HepG2 (cell line): ENCODE data around the gene LRP1-AS. TPM values are rescaled to one million over a fixed set of nuclear protein-coding genes. Genes with fewer than 3 reads are reported as not detected.

Experiments
- CEBPZ ChIP-seq: IDR thresholded peaks from 2 replicates; pipeline ENCODE4 v1.6.1; 2012; ENCODE audit warnings: low read length, improper control_type of control experiment
- CENPX ChIP-seq: sonication (generic); formaldehyde crosslinking; IDR thresholded peaks from 2 replicates; pipeline ENCODE4 v1.9.0; 2021; ENCODE audit warnings: mild to moderate bottlenecking, missing genetic modification reagents, moderate library complexity
- CHD4 ChIP-seq: fragments of 200-600 bp; sonication (generic); IDR thresholded peaks from 2 replicates; pipeline ENCODE4 v1.7.0; 2017; ENCODE audit warnings: mild to moderate bottlenecking, low read length, borderline replicate concordance
- DPF2 ChIP-seq: sonication (generic); formaldehyde crosslinking; IDR thresholded peaks from 2 replicates; pipeline ENCODE4 v1.4.0; 2020; ENCODE audit warnings: mild to moderate bottlenecking, low read depth, missing genetic modification reagents, borderline replicate concordance
- EHMT2 ChIP-seq: fragments of 200-600 bp; sonication (generic); IDR thresholded peaks from 2 replicates; pipeline ENCODE4 v1.7.0; 2017; ENCODE audit warnings: antibody characterized with exemption, low read depth, low read length, borderline replicate concordance
- FOXA3 ChIP-seq: IDR thresholded peaks from 2 replicates; pipeline ENCODE4 v1.6.1; 2016; ENCODE audit warnings: missing genetic modification reagents, missing compliant biosample characterization
- HDAC6 ChIP-seq: fragments of 200-600 bp; sonication (generic); IDR thresholded peaks from 2 replicates; pipeline ENCODE4 v1.7.0; 2017; ENCODE audit warnings: mild to moderate bottlenecking, antibody characterized with exemption, low read length, low read depth
- MAFG ChIP-seq: sonication (generic); formaldehyde crosslinking; IDR thresholded peaks from 2 replicates; pipeline ENCODE4 v1.5.1; 2020; ENCODE audit warnings: mild to moderate bottlenecking, missing genetic modification reagents
- NR2F2 ChIP-seq: IDR thresholded peaks from 2 replicates; pipeline ENCODE4 v1.6.1; 2012; ENCODE audit warnings: low read depth, inconsistent platforms, borderline replicate concordance
- PRDM15 ChIP-seq: sonication (generic); formaldehyde crosslinking; IDR thresholded peaks from 2 replicates; pipeline ENCODE4 v1.4.0; 2020; ENCODE audit warnings: missing genetic modification reagents
- PRMT3 ChIP-seq: sonication (generic); formaldehyde crosslinking; IDR thresholded peaks from 2 replicates; pipeline ENCODE4 v1.8.1; 2022; ENCODE audit warnings: low read depth, mild to moderate bottlenecking, moderate library complexity, missing genetic modification reagents, borderline replicate concordance
- REL ChIP-seq: sonication (generic); formaldehyde crosslinking; conservative IDR thresholded peaks from 2 replicates; pipeline ENCODE4 v1.8.0; 2022; ENCODE audit warnings: mild to moderate bottlenecking, missing genetic modification reagents, moderate library complexity
- SOX13 ChIP-seq, 3 experiments: fragments of 450-650 bp in 1 of 3; sonication (generic) in 1 of 3; formaldehyde crosslinking in 1 of 3; IDR thresholded peaks in 2 of 3; conservative IDR thresholded peaks in 1 of 3; 2 replicates each; pipeline versions ENCODE4 v1.5.0 to v1.6.1; 2016 to 2020; ENCODE audit warnings: antibody characterized with exemption in 1 of 3, mild to moderate bottlenecking in 1 of 3, missing compliant biosample characterization in 1 of 3, missing genetic modification reagents in 1 of 3, moderate library complexity in 1 of 3
- TBP ChIP-seq: sonication (generic); formaldehyde crosslinking; IDR thresholded peaks from 2 replicates; pipeline ENCODE4 v1.5.0; 2020; ENCODE audit warnings: missing genetic modification reagents
- THYN1 ChIP-seq: sonication (generic); formaldehyde crosslinking; IDR thresholded peaks from 2 replicates; pipeline ENCODE4 v1.8.1; 2023; ENCODE audit warnings: low read depth, mild to moderate bottlenecking, moderate library complexity, missing genetic modification reagents, borderline replicate concordance
- ZBTB8A ChIP-seq: sonication (generic); formaldehyde crosslinking; IDR thresholded peaks from 2 replicates; pipeline ENCODE4 v1.4.0; 2020; ENCODE audit warnings: mild to moderate bottlenecking, low read depth, missing genetic modification reagents, borderline replicate concordance
- ZFP37 ChIP-seq: sonication (generic); formaldehyde crosslinking; IDR thresholded peaks from 2 replicates; pipeline ENCODE4 v1.4.0; 2020; ENCODE audit warnings: missing genetic modification reagents, borderline replicate concordance
- ZNF256 ChIP-seq: sonication (generic); formaldehyde crosslinking; conservative IDR thresholded peaks from 2 replicates; pipeline ENCODE4 v1.4.0; 2020; ENCODE audit warnings: missing genetic modification reagents
- ZNF317 ChIP-seq: sonication (generic); formaldehyde crosslinking; IDR thresholded peaks from 2 replicates; pipeline ENCODE4 v1.5.0; 2020; ENCODE audit warnings: mild to moderate bottlenecking, missing genetic modification reagents
- ZNF383 ChIP-seq: sonication (generic); formaldehyde crosslinking; IDR thresholded peaks from 2 replicates; pipeline ENCODE4 v1.4.0; 2020; ENCODE audit warnings: missing genetic modification reagents, mild to moderate bottlenecking, borderline replicate concordance
- ZNF569 ChIP-seq: sonication (generic); formaldehyde crosslinking; IDR thresholded peaks from 2 replicates; pipeline ENCODE4 v1.5.0; 2020; ENCODE audit warnings: mild to moderate bottlenecking, missing genetic modification reagents, moderate library complexity, borderline replicate concordance
- ZNF83 ChIP-seq: sonication (generic); formaldehyde crosslinking; IDR thresholded peaks from 2 replicates; pipeline ENCODE4 v1.4.0; 2020; ENCODE audit warnings: missing genetic modification reagents, mild to moderate bottlenecking, borderline replicate concordance
- polyA plus RNA-seq, 8 experiments: library from polyadenylated mRNA; depleted of rRNA in 3 of 8; stranded (reverse) in 7 of 8; unstranded in 1 of 8; fragments of >200 nt; fragmentation: Illumina TruSeq in 4 of 8; extraction: Trizol in 4 of 8; gene quantifications; 2 replicates each; pipeline versions ENCODE4 v1.2.1 to v1.2.3, GENCODE V29; 2011 to 2016; ENCODE audit warnings: low read depth in 4 of 8, missing spikeins in 1 of 8, mixed read lengths in 1 of 8; ENCODE audit not compliant: insufficient read depth in 1 of 8
- total RNA-seq, 5 experiments: library from RNA; depleted of rRNA; stranded (reverse); fragments of >200 nt; fragmentation: Illumina TruSeq; extraction: Trizol; gene quantifications; 2 replicates each; pipeline ENCODE4 v1.2.3, GENCODE V29; 2016; ENCODE audit warnings: low read depth in 1 of 5

LRP1-AS gene
- total and polyA plus RNA-seq, 2 of the 13 experiments (the other 11 are each of a cell fraction or from before 2014, with no cell fraction given) = 0.20 TPM; not detected in 1

GRCh38 chr12:57110104-57111030, 37.1 kb downstream of the LRP1-AS start (continued):
- TF ChIP-seq CENPX (CRISPR knock-in tag) (no peak), HDAC6 (no peak), NR2F2 (peak; percentile 23; the same call in 1 of the 2 replicates), ZNF317 (CRISPR knock-in tag) (no peak), FOXA3 (no peak), ZBTB8A (CRISPR knock-in tag) (no peak; the same call in 1 of the 2 replicates), CHD4 (no peak), EHMT2 (no peak), ZNF383 (CRISPR knock-in tag) (no peak), ZNF569 (no peak), MAFG (no peak), REL (CRISPR knock-in tag) (no peak), ZFP37 (CRISPR knock-in tag) (no peak), ZNF83 (no peak), THYN1 (CRISPR knock-in tag) (no peak), PRMT3 (CRISPR knock-in tag) (no peak), DPF2 (CRISPR knock-in tag) (0 out of 2 replicates have a peak, but pooled peaks have one; percentile 13), PRDM15 (no peak), ZNF256 (CRISPR knock-in tag) (no peak), TBP (CRISPR knock-in tag) (no peak), SOX13 (IDR thresholded peaks at IDR 0.05) (no peak), SOX13 (CRISPR knock-in tag; conservative IDR thresholded peaks at IDR 0.05 in 1 of 2, IDR thresholded peaks at IDR 0.05 in 1 of 2) (no peak; a peak in 1 of 4 replicates), CEBPZ (no peak)
